CD4-positive, alpha-beta T cell treated with Interleukin-10 for 1 hour (primary cell): Measurements from ENCODE around the gene ZNF814.
"Not testable (repeated sequence)": the region's sequence is repeated elsewhere in the genome, so short reads cannot be mapped to it uniquely, and the experiment has no call there.

Source experiments
- DNase-seq: peaks from one replicate; pipeline ENCODE4 v3.0.0-alpha.2; 2020

Gene ZNF814

GRCh38 chr19:57815247-57816075 is 73.4 kb downstream of the ZNF814 start:
- no peak for DNase-seq

- DNase-seq, result peak; percentile 86
Observed at GRCh38 chr19:57814505-57815246, 74.2 kb downstream of the ZNF814 start, which contains the start of gene ZNF552. ZNF552 (minus strand) TSS chr19:57814913; CDS start chr19:57814743, 170 bp downstream.

GRCh38 chr19:57813919-57814504 is 74.8 kb downstream of the ZNF814 start:
- no peak for DNase-seq

- DNase-seq, result not testable (repeated sequence)
Observed at GRCh38 chr19:57812975-57813820, 75.6 kb downstream of the ZNF814 start.

GRCh38 chr19:57812226-57812625 is 76.6 kb downstream of the ZNF814 start:
- no peak for DNase-seq

GRCh38 chr19:57810410-57811295 is 78.2 kb downstream of the ZNF814 start:
- not testable (repeated sequence) for DNase-seq

- DNase-seq, result no peak
Observed at GRCh38 chr19:57807541-57807940, 81.3 kb downstream of the ZNF814 start.

- no peak for DNase-seq
Observed at GRCh38 chr19:57803594-57804325, 85.1 kb downstream of the ZNF814 start.

- no peak for DNase-seq
Observed at GRCh38 chr19:57803265-57803593, 85.6 kb downstream of the ZNF814 start.

- no peak for DNase-seq
Observed at GRCh38 chr19:57802269-57802668, 86.6 kb downstream of the ZNF814 start.

- DNase-seq, result no peak
Observed at GRCh38 chr19:57800696-57801095, 88.1 kb downstream of the ZNF814 start.
